ENCODE data around the gene PRSS36.

DNA sequence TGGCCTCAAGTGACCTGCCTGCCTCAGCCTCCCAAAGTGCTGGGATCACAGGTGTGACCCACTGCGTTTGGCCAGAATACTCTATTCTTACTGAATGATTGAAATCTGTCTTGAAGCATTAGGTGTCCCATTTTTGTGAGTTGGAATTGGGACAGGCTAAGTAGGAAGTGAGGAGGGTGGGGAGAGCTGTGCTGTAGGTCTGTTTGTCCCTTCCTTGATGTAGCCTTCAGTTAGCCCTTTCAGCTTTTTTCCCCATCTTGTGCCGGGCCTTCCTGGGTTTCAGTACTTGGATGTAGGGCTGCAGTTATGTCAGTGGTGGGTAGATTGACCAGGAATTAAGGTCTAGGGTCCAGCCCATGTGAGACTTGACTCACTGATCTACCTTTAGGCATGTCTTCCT is 44.0 kb upstream of the PRSS36 start:
- TF ChIP-seq, protein P1, sequence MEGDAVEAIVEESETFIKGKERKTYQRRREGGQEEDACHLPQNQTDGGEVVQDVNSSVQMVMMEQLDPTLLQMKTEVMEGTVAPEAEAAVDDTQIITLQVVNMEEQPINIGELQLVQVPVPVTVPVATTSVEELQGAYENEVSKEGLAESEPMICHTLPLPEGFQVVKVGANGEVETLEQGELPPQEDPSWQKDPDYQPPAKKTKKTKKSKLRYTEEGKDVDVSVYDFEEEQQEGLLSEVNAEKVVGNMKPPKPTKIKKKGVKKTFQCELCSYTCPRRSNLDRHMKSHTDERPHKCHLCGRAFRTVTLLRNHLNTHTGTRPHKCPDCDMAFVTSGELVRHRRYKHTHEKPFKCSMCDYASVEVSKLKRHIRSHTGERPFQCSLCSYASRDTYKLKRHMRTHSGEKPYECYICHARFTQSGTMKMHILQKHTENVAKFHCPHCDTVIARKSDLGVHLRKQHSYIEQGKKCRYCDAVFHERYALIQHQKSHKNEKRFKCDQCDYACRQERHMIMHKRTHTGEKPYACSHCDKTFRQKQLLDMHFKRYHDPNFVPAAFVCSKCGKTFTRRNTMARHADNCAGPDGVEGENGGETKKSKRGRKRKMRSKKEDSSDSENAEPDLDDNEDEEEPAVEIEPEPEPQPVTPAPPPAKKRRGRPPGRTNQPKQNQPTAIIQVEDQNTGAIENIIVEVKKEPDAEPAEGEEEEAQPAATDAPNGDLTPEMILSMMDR (conservative IDR thresholded peaks at IDR 0.05) = no peak
- no peak for TF ChIP-seq EZH2 (IDR thresholded peaks at IDR 0.05; ENCODE audit: low read depth)

Measured in PC-9 (cell line).